GM10266 (cell line): ENCODE measurements around the gene OR6Y1.

Source experiments
- DNase-seq: peaks from one replicate; pipeline ENCODE4 v3.0.0; 2012; ENCODE audit errors: extremely low spot score
- TF ChIP-seq, protein P1 (sequence below): IDR thresholded peaks from 2 replicates; pipeline ENCODE4 v1.5.1; 2012; ENCODE audit warnings: mild to moderate bottlenecking, low read depth; ENCODE audit not compliant: control insufficient read depth, insufficient read depth; ENCODE audit errors: missing control alignments

OR6Y1 gene, protein sequence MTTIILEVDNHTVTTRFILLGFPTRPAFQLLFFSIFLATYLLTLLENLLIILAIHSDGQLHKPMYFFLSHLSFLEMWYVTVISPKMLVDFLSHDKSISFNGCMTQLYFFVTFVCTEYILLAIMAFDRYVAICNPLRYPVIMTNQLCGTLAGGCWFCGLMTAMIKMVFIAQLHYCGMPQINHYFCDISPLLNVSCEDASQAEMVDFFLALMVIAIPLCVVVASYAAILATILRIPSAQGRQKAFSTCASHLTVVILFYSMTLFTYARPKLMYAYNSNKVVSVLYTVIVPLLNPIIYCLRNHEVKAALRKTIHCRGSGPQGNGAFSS

DNA sequence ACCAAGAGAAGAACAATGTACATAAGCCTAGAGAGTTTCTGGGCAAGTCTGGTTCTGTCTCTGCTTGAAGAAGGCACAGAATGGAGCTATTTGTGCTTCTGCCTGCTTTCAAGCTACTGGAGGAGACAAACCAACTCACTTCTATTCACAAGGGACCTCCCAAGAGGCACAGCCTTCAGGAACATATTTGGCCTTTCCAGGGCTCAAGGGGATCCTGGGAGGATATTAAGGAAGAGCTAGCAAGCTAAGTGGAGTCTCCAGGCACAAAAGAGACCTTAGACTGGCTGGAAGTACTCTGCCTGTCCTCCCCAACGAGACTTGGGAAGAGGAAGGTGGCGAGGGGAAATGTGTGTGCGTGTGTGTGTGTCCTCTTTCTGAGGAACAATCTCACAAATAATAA, at the start of gene OR6Y1:
Gene OR6Y1, minus strand, starts transcription at position 54 of the 400 bp plus-strand sequence. CDS start 6,300 bp downstream, outside the sequence.
- TF ChIP-seq, protein P1, sequence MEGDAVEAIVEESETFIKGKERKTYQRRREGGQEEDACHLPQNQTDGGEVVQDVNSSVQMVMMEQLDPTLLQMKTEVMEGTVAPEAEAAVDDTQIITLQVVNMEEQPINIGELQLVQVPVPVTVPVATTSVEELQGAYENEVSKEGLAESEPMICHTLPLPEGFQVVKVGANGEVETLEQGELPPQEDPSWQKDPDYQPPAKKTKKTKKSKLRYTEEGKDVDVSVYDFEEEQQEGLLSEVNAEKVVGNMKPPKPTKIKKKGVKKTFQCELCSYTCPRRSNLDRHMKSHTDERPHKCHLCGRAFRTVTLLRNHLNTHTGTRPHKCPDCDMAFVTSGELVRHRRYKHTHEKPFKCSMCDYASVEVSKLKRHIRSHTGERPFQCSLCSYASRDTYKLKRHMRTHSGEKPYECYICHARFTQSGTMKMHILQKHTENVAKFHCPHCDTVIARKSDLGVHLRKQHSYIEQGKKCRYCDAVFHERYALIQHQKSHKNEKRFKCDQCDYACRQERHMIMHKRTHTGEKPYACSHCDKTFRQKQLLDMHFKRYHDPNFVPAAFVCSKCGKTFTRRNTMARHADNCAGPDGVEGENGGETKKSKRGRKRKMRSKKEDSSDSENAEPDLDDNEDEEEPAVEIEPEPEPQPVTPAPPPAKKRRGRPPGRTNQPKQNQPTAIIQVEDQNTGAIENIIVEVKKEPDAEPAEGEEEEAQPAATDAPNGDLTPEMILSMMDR: no peak

DNA sequence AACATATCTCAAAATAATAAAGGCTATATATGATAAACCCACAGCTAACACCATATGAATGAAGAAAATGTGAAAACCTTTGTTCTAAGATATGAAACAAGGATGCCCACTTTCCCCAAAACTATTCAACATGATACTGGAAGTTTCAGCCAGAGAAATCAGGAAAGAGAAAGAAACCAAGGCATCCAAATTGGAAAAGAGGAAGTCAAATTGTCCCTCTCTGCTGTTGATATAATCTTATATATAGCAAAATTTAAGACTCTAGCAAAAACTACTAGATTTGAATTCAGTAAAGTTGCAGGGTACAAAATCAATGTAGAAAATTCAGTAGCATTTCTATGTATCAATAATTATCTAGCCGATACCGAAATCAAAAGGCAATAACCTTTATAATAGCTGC, 46.5 kb upstream of the OR6Y1 start:
- no peak for DNase-seq
- TF ChIP-seq, protein P1: no peak

More for the DNA sequence above, at the start of gene OR6Y1:
- DNase-seq: no peak

DNA sequence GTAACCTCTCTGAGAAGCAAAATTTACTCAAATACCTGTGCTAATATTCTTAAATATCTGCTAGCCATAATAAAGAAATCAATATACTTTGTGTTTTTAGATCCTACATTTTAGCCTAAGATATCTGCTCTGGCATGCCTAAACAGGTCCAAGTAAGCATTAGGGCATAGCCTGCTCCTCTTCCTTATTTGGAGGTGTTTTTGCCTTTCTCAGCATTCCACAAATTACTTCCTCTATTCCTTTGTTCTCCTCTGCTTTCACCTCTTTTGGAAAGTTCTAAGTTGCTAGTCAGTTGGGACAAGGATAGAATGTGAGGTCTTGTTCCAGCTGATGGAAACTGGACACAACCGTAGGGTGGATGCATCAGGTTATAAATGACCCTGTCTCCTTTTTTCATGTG, 32.7 kb upstream of the OR6Y1 start:
- TF ChIP-seq, protein P1: no peak
- no peak for DNase-seq

DNA sequence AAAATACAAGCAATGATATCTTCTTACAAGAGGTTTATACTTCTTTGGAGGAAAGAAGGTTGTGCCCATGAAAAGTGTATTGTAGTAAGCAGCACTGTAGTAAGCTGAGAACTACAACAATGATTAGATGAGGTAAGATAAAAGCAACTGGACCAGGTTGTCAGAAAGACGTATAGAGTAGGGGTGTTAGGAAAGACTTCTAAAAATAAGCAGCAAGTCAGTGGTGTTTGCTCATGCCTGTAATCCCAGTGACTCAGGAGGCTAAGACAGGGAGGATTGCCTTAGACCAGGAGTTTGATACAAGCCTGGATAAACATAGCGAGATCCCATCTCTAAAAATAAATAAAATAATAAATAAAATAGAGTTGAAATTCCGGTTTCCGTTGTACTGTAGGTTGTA, 29.8 kb upstream of the OR6Y1 start:
- DNase-seq: no peak
- TF ChIP-seq, protein P1: no peak

DNA sequence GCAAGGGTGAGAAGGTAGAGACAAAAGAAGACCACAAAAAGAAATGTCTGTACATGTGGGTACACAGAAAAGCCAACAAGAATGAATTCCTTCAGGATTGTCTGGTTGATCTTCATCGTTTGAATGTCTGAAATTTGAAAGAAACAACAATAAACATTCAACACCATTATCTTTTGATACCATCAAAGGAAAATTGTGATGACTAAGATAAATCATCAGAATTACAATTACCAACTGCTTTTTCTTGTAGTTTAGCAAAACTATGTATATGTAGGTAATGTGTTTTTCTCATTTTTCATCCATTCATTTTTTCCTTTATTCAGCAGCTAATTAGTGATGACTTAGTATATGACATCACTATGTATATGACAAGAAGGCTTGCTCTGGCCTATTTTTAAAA, 25.5 kb upstream of the OR6Y1 start, which contains the start of gene OR10X1:
Gene OR10X1, minus strand, starts transcription at position 167 of the 400 bp plus-strand sequence. Its CDS starts 0 bp downstream, at position 167.
- DNase-seq: no peak
- TF ChIP-seq, protein P1: no peak

DNA sequence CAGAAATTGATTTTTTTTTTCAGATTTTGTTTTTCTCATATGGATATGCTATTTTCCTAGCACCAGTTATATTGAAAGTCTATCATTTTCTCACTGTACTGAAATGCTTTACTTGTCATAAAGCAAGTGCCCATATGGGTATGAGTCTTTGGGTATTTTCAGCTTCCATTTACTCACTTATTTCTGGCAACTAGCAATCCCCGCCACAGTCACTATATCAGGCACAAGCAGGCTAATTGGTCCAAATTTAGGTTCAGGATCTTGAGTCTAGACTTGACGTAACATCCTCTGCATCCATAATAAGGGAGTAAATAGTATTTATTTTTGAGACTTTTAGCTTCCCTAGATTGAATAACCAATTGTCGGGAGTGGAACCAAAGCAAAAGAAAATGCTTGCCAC, 23.4 kb upstream of the OR6Y1 start:
- no peak for DNase-seq
- TF ChIP-seq, protein P1: no peak

DNA sequence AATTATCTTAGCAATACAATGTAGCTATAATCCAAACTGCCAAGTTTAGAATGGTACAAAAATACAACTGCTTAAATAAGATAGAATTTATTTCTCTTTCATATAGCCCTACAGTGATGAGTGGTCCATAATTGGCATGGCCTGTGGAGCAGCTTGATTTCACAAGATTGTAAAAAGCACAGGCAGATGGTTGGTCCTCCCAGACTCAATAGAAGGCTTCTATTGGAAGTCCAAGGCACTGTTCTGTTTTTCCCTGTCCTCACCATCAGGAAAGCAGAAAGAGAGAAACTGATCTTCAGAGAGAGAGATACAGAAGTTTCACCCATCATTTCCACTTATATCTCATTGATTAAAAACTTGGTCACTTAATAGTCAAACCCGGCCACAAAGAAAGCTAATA, 18.0 kb upstream of the OR6Y1 start:
- DNase-seq: no peak
- TF ChIP-seq, protein P1: no peak
